NT2/D1 (cell line): ENCODE data around the gene LMAN2.

Source experiments
- DNase-seq: peaks from one replicate; pipeline ENCODE4 v3.0.0-alpha.2; 2011; ENCODE audit warnings: low read depth, low spot score
- H3K27me3 ChIP-seq: 2 replicates; pipeline ENCODE4 v1.6.0; 2011; ENCODE audit warnings: mild to moderate bottlenecking; ENCODE audit not compliant: insufficient read length, insufficient read depth
- H3K36me3 ChIP-seq: 2 replicates; pipeline ENCODE4 v1.6.1; 2011; ENCODE audit warnings: mild to moderate bottlenecking, low read length, mixed read lengths; ENCODE audit not compliant: insufficient read depth, insufficient read length
- H3K4me1 ChIP-seq: 2 replicates; pipeline ENCODE4 v1.5.1; 2011; ENCODE audit not compliant: insufficient read depth, insufficient read length
- H3K4me3 ChIP-seq: 2 replicates; pipeline ENCODE4 v1.5.1; 2011; ENCODE audit warnings: low read depth; ENCODE audit not compliant: insufficient read length
- H3K9ac ChIP-seq: 2 replicates; pipeline ENCODE4 v1.6.0; 2011; ENCODE audit warnings: low read depth; ENCODE audit not compliant: insufficient read length
- H3K9me3 ChIP-seq: 2 replicates; pipeline ENCODE4 v1.5.1; 2011; ENCODE audit warnings: mild to moderate bottlenecking, low read length; ENCODE audit not compliant: insufficient read depth
- SUZ12 ChIP-seq: IDR thresholded peaks from 2 replicates; pipeline ENCODE4 v1.6.1; 2011; ENCODE audit not compliant: insufficient read length, insufficient read depth; ENCODE audit errors: extremely low read depth
- YY1 ChIP-seq: IDR thresholded peaks from 2 replicates; pipeline ENCODE4 v1.6.1; 2011; ENCODE audit not compliant: insufficient read length, insufficient read depth
- ZNF274 ChIP-seq: IDR thresholded peaks from 2 replicates; pipeline ENCODE4 v1.6.1; 2011; ENCODE audit warnings: mild to moderate bottlenecking, low read depth, low read length

The LMAN2 gene

DNA sequence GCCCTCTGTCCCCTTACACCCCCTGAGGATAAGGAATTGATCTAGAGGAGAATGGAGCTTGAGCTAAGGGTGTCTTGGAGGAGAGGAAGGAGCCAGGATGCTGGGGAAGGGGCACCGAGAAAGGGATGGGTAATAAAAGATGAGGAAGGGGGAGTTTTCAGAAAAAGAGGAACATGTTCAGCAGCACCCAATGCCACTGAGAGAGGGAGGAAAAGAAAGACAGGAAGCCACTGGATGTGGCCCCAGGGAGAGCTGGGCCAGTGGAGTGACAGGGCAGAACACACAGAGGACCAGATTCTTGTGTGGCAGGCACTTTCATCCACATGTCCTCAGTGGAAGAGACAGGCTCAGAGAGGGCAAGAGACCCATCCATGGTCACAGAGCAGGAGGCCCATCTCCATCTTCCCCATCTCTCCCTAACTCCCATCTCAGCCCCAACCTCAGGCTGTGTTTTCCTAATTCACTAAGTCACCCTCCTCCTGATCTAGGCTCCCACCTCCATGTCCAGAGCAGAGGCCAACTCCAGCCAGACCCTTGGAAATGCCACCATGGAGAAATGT is 41.8 kb upstream of the LMAN2 start:
- Histone ChIP-seq H3K27me3 (peaks cover 31% of the 10 kb centered on the region), H3K9ac (no peak overlapping the region), H3K9me3 (no peaks in the 10 kb centered on the region), H3K36me3 (no peaks in the 10 kb centered on the region), H3K4me1 (peaks cover 30% of the 10 kb centered on the region), H3K4me3 (no peak overlapping the region)
- DNase-seq, result no peak
- no peak for TF ChIP-seq ZNF274
- no peak for TF ChIP-seq YY1
- TF ChIP-seq SUZ12, result no peak

DNA sequence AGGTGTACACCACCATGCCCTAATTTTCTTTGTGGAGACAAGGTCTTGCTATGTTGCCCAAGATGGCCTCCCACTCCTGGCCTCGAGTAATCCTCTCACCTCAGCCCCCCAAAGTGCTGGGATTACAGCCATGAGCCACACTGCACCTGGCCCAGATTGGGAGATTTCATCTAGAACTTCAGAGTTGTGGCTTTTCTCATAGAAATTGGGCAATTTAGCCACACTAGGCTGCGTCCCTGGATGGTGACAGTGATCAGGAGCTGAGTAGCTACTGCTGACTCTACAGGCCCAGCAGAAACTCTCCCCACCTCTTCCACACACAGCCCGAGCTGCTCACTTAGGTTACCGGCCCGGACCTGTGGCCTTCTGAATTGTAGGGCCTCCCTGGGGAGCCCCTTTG is 41.3 kb upstream of the LMAN2 start:
- Histone ChIP-seq H3K9me3 (no peaks in the 10 kb centered on the region), H3K9ac (no peak overlapping the region), H3K4me1 (peaks cover 30% of the 10 kb centered on the region), H3K4me3 (no peak overlapping the region), H3K36me3 (no peaks in the 10 kb centered on the region), H3K27me3 (peaks cover 32% of the 10 kb centered on the region)
- no peak for DNase-seq
- no peak for TF ChIP-seq YY1
- TF ChIP-seq SUZ12, result no peak
- no peak for TF ChIP-seq ZNF274

DNA sequence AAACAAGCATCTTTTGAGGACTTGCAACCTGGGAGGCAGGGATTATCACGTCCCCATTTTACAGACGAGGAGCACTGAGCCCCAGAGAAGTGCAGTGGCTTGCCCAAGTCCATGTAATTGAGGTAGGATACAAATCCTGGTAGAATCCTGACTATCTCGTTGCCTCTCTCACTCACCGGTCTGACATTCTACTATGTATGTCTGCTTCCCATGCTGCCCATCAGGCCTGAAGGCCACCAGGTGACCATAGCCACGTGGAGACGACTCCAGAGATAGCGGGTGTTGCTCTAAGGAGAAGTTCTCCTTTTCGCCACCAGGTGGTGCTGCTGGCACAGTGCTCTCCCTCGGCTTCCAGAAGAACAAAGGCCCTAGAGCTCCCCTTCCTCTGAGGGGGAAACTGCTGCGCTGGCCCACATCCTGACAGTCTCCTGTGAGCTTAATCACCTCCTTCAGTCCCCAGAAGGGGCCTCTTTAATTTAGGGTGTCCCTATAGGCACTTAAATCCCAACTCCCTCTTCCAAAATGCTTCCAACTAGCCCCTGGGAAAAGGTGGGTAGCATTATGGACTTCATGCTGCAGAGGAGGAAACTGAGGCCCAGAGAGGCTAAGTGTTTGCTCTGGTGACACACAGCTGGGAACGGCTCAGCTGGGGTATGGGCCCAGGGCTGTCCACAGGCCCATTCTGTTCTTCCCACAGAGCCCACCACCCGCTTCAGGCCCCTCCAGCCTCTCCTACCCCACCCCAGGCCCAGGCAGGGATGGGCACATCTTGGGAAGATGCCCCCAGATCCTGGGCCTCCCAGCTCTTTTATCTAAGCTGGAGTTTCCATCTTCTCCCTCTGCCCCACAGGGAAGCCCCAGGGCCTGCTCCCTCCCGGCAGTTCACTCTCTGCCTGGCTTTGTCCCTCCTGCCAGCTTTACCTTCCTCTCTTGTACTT is 39.2 kb upstream of the LMAN2 start:
- Histone ChIP-seq H3K9ac (peak overlapping the region; percentile 59), H3K27me3 (peaks cover 35% of the 10 kb centered on the region), H3K4me1 (peaks cover 28% of the 10 kb centered on the region), H3K4me3 (no peak overlapping the region), H3K9me3 (no peaks in the 10 kb centered on the region), H3K36me3 (no peaks in the 10 kb centered on the region)
- peak; percentile 87 for DNase-seq
- TF ChIP-seq YY1 (no peak), ZNF274 (no peak), SUZ12 (no peak)

DNA sequence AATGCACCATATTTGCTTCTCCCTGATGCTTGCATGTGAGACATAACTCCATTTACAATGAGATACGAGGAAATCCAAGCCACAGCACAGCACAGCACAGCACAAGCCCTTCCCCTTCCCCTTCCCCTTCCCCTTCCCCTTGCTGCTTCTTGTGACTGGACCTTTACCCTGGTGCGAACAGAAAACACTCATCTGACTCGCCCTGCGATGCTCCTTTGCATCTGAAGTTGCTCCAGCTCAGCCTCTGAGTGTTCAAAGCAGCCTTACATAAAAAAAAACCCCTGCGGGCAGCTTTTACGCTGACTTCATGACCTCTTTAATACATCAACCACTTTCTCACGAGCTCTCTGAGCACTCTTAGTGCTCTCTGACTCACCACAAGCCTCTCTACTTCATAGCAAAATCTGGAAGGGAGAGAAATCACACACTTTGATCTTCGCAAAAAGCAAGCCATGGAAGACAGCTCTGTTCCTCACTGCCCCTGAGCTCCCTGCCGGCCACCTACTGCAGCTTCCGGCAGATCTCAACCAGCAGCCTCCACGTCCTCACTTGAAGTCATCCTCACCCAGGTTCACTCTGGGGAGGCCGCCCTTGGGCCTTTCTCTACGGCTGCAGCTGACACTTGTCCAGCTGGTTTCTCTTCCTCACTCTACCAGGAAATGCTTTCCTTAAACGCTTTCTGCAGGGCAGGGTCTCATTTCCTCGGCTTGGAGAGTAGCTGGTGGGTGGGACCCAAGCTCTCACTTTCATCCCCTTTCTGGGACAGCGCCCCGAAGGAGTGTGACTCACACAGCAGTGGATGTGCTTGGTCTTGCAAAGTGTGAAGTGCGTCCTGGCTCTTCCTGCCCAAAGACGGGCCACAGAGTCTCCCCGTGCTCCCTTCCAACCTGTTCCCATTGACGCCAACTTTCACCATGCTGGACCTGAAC is 38.0 kb upstream of the LMAN2 start:
- H3K9me3 ChIP-seq, result no peaks in the 10 kb centered on the region
- TF ChIP-seq SUZ12 (no peak), YY1 (no peak), ZNF274 (no peak)
- H3K4me3 ChIP-seq, result no peak overlapping the region
- H3K4me1 ChIP-seq, result peaks cover 28% of the 10 kb centered on the region
- no peaks in the 10 kb centered on the region for H3K36me3 ChIP-seq
- peak overlapping the region; percentile 58 for H3K9ac ChIP-seq
- no peak for DNase-seq
- H3K27me3 ChIP-seq, result peaks cover 38% of the 10 kb centered on the region

DNA sequence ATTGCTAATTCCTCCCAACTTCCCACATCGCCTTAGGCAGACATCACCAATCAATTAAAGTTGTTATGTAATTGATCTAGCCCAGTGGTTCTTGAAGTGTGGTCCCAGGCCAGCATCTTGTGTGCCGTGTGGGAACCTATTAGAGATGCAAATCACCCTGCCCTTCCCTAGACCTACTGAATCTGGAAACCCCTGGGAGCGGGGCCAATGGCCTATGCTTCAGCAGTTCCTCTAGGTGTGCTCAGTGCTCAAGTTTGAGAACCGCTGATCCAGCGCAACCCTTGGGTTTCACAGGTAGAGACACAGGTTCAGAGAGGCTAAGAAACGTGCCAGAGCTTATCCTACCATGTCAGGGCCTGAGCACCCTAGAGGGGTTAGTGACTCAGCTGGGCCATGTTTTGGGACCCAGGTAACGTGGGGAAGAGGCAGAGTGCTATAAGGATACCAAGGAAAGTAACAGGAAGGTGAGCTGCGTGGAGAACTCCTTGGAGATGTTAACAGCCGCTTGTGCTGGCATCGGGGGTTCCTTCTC is 37.1 kb upstream of the LMAN2 start:
- Histone ChIP-seq H3K4me3 (no peak overlapping the region), H3K9me3 (no peaks in the 10 kb centered on the region), H3K27me3 (peaks cover 38% of the 10 kb centered on the region), H3K4me1 (peaks cover 28% of the 10 kb centered on the region), H3K36me3 (no peaks in the 10 kb centered on the region), H3K9ac (peak overlapping the region; percentile 22)
- DNase-seq, result no peak
- no peak for TF ChIP-seq SUZ12
- TF ChIP-seq YY1, result no peak
- TF ChIP-seq ZNF274, result no peak

DNA sequence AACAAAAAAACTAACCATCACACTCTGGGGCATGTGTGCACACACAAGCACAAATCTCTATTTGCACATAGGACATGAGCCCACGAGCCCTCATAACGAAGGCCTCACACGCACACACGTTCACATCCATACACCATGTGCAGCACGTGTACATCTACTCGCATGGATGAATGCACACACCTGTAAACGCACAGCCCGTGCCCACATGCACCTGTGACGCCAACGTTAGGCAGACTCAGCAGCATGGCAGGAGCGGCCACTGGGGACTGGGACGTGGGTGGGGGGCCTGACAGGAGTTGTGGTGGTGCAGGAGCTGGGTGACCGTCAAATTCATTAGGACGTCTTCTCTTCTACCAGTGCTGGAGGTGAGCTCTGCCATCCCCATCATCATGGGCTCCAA is 35.9 kb upstream of the LMAN2 start:
- Histone ChIP-seq H3K9ac (no peak overlapping the region), H3K9me3 (no peaks in the 10 kb centered on the region), H3K36me3 (no peaks in the 10 kb centered on the region), H3K4me3 (no peak overlapping the region), H3K4me1 (peaks cover 30% of the 10 kb centered on the region), H3K27me3 (peaks cover 38% of the 10 kb centered on the region)
- no peak for DNase-seq
- TF ChIP-seq SUZ12, result no peak
- no peak for TF ChIP-seq ZNF274
- no peak for TF ChIP-seq YY1
